GM13976 (cell line): ENCODE measurements around the gene MAGI3.

Experiments
- DNase-seq: peaks from one replicate; pipeline ENCODE4 v3.0.0; 2012; ENCODE audit warnings: low spot score
- CTCF ChIP-seq: IDR thresholded peaks from 2 replicates; pipeline ENCODE4 v1.5.1; 2012; ENCODE audit warnings: borderline replicate concordance, mild to moderate bottlenecking; ENCODE audit not compliant: insufficient read depth; ENCODE audit errors: extremely low read depth, missing control alignments, control extremely low read depth
- in situ Hi-C: fragments of 300-500 bp; cut with MboI; formaldehyde crosslinking; loops from one replicate; pipeline ENCODE4 v1.12.0; 2022; ENCODE audit warnings: low sequenced_read_pairs, mixed read lengths, inconsistent platforms; ENCODE audit not compliant: unreplicated experiment

The MAGI3 gene

GRCh38 chr1:113389953-113390834 lies at the start of gene MAGI3:
TSS of gene MAGI3 (plus strand) at chr1:113390515. CDS start at chr1:113391034, 519 bp downstream.
- DNase-seq, result peak; percentile 95
- in situ Hi-C loops, result no loop called here
- no peak for TF ChIP-seq CTCF

- in situ Hi-C loops, result no loop called here
- TF ChIP-seq CTCF, result no peak
- DNase-seq, result no peak
Observed at GRCh38 chr1:113353580-113353979, 36.7 kb upstream of the MAGI3 start.

GRCh38 chr1:113363935-113364334 lies 26.4 kb upstream of the MAGI3 start:
- TF ChIP-seq CTCF, result no peak
- in situ Hi-C loops, result no loop called here
- no peak for DNase-seq

DNA sequence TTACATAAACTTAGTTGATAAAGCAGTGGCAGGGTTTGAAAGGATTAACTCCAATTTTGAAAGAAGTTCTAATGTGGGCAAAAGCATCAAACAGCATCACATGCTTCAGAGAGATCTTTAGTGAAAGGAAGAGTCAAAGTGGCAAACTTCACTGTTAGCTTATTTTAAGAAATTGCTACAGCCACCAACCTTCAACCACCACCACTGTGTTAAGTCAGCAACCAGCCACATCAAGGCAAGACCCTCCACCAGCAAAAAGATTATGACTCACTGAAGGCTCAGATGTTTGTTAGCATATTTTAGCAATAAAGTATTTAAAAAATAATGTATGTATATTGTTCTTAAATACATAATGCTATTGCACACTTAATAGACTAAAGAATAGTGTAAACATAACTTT lies 21.3 kb upstream of the MAGI3 start:
- TF ChIP-seq CTCF, result no peak
- DNase-seq, result no peak
- in situ Hi-C loops, result no loop called here

DNA sequence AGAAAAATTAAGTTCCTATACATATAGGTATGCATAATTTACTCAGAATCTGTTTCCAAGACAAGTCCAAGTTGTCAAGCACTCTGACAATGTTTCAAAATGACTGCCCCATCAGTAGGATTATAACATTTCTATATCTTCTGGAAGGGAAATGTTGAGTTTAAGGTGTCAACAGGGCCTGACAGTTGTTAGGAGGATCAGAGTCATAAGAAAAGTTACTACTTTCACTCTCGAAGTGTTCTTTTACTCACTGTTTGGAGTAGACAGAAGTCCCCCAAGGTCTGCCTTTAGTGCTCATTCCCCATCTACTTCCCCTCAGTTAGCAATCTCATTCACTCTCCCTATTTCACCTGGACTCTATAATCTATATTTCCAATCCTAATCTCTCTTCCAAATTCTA lies 20.6 kb upstream of the MAGI3 start:
- in situ Hi-C loops, result no loop called here
- DNase-seq, result no peak
- no peak for TF ChIP-seq CTCF

DNA sequence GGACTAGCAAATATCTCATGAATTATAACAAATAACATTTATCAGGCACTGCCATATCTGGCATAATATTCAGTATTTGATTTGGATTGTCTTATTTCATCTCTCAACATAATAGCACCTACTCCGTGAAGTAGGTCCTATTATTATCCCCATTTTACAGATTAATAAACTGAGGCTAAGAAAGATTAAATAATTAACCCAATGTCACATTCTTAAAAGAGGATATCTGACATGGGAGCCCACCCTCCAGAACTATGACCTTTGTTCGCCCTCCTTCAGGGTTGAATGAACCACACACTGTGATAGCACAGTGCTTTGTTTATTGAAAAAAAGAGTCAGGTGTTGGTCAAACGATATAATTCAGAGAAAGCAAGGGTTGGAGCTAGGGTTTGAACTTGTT lies 19.4 kb upstream of the MAGI3 start:
- in situ Hi-C loops, result no loop called here
- no peak for TF ChIP-seq CTCF
- no peak for DNase-seq
